ENCODE measurements around the gene AHI1.

AHI1 gene

DNA sequence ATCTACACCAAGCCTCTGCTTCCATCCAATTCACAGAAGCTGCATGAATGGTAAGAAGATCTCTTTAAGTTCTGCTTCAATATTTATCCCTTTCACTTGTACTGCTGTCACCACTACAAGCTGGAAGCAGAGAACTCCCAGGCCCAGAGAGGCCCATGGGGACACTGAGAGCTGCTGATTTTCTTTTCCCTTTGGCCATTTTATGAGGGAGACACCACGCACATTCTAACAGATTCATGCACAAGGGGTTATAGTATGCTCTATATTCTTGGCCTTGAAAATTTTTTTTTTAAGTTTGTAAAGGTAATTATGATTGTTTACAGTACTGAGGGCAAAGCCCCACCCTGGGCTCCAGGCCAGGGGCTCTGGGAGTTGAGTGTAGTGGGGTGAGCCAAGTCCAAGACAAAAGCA, 228.1 kb downstream of the AHI1 start:
- H3K4me1 Mint-ChIP-seq (ENCODE audit: low read depth): peaks cover 11% of the 10 kb centered on the region
- intact Hi-C loops (cut with micrococcal nuclease): no loop called here
- no peaks in the 10 kb centered on the region for H3K36me3 Mint-ChIP-seq (ENCODE audit: low read depth)
- H3K27me3 Mint-ChIP-seq: no peaks in the 10 kb centered on the region
- H3K4me3 Mint-ChIP-seq: no peak overlapping the region
- no peak overlapping the region for H3K27ac Mint-ChIP-seq
- H3K9me3 Mint-ChIP-seq: no peaks in the 10 kb centered on the region

DNA sequence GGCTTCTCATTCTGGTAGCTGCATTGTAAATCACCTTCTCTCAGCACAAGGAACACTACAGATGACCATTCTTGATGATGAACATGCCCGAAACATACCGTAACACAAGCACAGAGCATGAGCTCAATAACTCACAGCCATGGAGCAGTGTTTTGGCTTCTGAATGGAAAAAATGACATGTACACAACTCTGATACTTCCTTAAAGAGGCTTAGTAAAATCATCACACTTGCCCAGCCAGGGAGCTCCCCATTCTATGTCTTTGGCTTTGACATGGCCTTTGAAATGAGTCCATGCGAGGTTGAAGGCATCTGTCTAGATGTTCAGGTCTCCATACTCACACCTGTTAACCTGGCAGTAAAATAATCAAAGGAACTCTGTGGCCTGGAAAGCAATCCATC, 228.8 kb downstream of the AHI1 start:
- peaks cover 11% of the 10 kb centered on the region for H3K4me1 Mint-ChIP-seq (ENCODE audit: low read depth)
- no peak overlapping the region for H3K27ac Mint-ChIP-seq
- intact Hi-C loops (cut with micrococcal nuclease): no loop called here
- no peaks in the 10 kb centered on the region for H3K27me3 Mint-ChIP-seq
- H3K4me3 Mint-ChIP-seq: no peak overlapping the region
- no peaks in the 10 kb centered on the region for H3K9me3 Mint-ChIP-seq
- H3K36me3 Mint-ChIP-seq (ENCODE audit: low read depth): no peaks in the 10 kb centered on the region

DNA sequence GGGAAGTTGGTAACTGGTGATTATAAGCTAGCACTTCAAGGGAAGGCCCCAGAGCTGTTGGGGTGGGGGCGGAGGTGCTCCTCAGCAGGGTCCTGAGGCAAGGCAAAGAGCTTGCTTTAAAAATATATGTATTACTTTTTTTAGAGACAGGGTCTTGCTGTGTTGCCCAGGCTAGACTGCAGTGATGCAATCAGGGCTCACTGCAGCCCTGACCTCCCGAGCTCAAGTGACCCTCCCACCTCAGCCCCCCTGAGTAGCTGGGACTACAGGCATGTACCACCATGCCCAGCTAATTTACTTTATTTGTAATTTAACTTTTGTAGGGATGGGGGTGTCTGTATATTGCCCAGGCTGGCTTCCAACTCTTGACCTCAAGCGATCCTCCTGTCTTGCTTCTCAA, 229.3 kb downstream of the AHI1 start:
- Mint-ChIP-seq H3K9me3 (no peaks in the 10 kb centered on the region), H3K27me3 (no peaks in the 10 kb centered on the region), H3K27ac (no peak overlapping the region), H3K36me3 (ENCODE audit: low read depth) (no peaks in the 10 kb centered on the region), H3K4me3 (no peak overlapping the region), H3K4me1 (ENCODE audit: low read depth) (peaks cover 11% of the 10 kb centered on the region)
- intact Hi-C loops (cut with micrococcal nuclease): no loop called here

GRCh38 chr6:135267085-135267484, 230.5 kb downstream of the AHI1 start:
- Mint-ChIP-seq H3K4me3 (no peak overlapping the region), H3K27ac (no peak overlapping the region), H3K27me3 (no peaks in the 10 kb centered on the region), H3K36me3 (ENCODE audit: low read depth) (no peaks in the 10 kb centered on the region), H3K9me3 (no peaks in the 10 kb centered on the region), H3K4me1 (ENCODE audit: low read depth) (peaks cover 15% of the 10 kb centered on the region)
- intact Hi-C loops (cut with micrococcal nuclease): no loop called here

- H3K9me3 Mint-ChIP-seq: no peaks in the 10 kb centered on the region
- no peak overlapping the region for H3K4me3 Mint-ChIP-seq
- H3K36me3 Mint-ChIP-seq (ENCODE audit: low read depth): no peaks in the 10 kb centered on the region
- H3K4me1 Mint-ChIP-seq (ENCODE audit: low read depth): peaks cover 19% of the 10 kb centered on the region
- intact Hi-C loops (cut with micrococcal nuclease): no loop called here
- no peak overlapping the region for H3K27ac Mint-ChIP-seq
- H3K27me3 Mint-ChIP-seq: no peaks in the 10 kb centered on the region
Measured at GRCh38 chr6:135266675-135267074, 230.9 kb downstream of the AHI1 start.

DNA sequence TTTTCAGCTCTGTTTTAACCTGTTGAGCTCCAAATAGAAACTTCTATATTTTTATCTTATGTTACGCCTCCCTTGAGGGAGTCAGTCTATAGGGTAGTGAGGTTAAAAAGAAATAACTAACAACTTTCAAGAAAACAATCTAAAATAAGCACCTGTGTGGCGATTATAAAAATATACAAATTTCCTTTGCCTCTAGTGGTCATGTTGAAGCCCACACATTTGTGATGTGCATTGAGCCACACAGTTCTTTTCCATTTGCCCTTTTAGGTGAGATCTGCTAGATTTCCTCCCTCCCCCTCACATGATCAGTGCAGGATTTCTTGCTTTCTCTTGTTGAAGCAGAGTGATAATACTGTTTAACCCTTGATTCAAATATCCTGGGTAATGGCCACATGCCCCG, 232.3 kb downstream of the AHI1 start:
- Mint-ChIP-seq H3K9me3 (no peaks in the 10 kb centered on the region), H3K4me3 (no peak overlapping the region), H3K36me3 (ENCODE audit: low read depth) (no peaks in the 10 kb centered on the region), H3K27ac (no peak overlapping the region), H3K4me1 (ENCODE audit: low read depth) (peaks cover 7% of the 10 kb centered on the region), H3K27me3 (no peaks in the 10 kb centered on the region)
- intact Hi-C loops (cut with micrococcal nuclease): no loop called here

- no peak overlapping the region for H3K27ac Mint-ChIP-seq
- H3K27me3 Mint-ChIP-seq: peaks cover 3% of the 10 kb centered on the region
- intact Hi-C loops (cut with micrococcal nuclease): no loop called here
- no peak overlapping the region for H3K4me3 Mint-ChIP-seq
- peaks cover 7% of the 10 kb centered on the region for H3K4me1 Mint-ChIP-seq (ENCODE audit: low read depth)
- no peaks in the 10 kb centered on the region for H3K9me3 Mint-ChIP-seq
- no peaks in the 10 kb centered on the region for H3K36me3 Mint-ChIP-seq (ENCODE audit: low read depth)
Measured at GRCh38 chr6:135261872-135262725, 235.4 kb downstream of the AHI1 start.

DNA sequence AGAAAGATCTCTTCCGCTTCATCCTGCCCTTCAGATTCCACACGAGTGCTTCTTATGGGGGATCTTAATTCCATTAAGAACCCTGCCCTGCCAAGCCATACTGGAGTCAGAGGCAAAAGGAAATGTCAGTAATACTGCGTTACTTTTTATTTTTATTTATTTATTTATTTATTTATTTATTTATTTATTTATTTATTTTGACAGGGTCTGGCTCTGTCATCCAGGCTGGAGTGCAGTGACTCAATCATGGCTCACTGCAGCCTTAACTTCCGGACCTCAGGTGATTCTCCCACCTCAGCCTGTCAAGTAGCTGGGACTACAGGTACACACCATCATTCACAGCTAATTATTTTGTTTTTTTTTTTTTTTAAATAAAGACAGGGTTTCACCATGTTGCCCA, 236.9 kb downstream of the AHI1 start:
- H3K27ac Mint-ChIP-seq: no peak overlapping the region
- H3K4me1 Mint-ChIP-seq (ENCODE audit: low read depth): peaks cover 12% of the 10 kb centered on the region
- peaks cover 7% of the 10 kb centered on the region for H3K27me3 Mint-ChIP-seq
- no peaks in the 10 kb centered on the region for H3K9me3 Mint-ChIP-seq
- no peak overlapping the region for H3K4me3 Mint-ChIP-seq
- intact Hi-C loops (cut with micrococcal nuclease): no loop called here
- H3K36me3 Mint-ChIP-seq (ENCODE audit: low read depth): no peaks in the 10 kb centered on the region

DNA sequence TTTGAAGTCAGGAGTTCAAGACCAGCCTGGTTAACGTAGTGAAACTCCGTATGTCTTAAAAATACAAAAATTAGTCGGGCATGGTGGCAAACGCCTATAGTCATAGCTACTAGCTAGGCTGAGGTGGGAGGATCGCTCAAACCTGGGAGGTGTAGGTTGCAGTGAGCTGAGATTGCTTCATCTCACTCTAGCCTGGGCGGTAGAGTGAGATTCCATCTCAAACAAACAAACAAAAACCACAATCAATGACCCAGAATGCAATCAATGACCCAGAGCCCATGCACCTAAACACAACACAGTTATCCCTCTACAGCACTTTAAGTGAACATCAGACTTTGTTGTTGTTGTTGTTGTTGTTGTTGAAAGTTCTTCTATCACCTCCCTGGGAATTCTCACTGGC, 238.6 kb downstream of the AHI1 start:
- peaks cover 7% of the 10 kb centered on the region for H3K27me3 Mint-ChIP-seq

GRCh38 chr6:135257631-135258405, 239.7 kb downstream of the AHI1 start:
- intact Hi-C loops (cut with micrococcal nuclease): no loop called here
- peaks cover 22% of the 10 kb centered on the region for H3K4me1 Mint-ChIP-seq (ENCODE audit: low read depth)
- peaks cover 8% of the 10 kb centered on the region for H3K27me3 Mint-ChIP-seq
- H3K27ac Mint-ChIP-seq: no peak overlapping the region
- no peaks in the 10 kb centered on the region for H3K9me3 Mint-ChIP-seq
- no peaks in the 10 kb centered on the region for H3K36me3 Mint-ChIP-seq (ENCODE audit: low read depth)
- H3K4me3 Mint-ChIP-seq: no peak overlapping the region

More for the DNA sequence above, 238.6 kb downstream of the AHI1 start:
- H3K9me3 Mint-ChIP-seq: no peaks in the 10 kb centered on the region
- intact Hi-C loops (cut with micrococcal nuclease): no loop called here
- H3K36me3 Mint-ChIP-seq (ENCODE audit: low read depth): no peaks in the 10 kb centered on the region
- no peak overlapping the region for H3K27ac Mint-ChIP-seq
- peaks cover 22% of the 10 kb centered on the region for H3K4me1 Mint-ChIP-seq (ENCODE audit: low read depth)
- H3K4me3 Mint-ChIP-seq: no peak overlapping the region

- H3K9me3 Mint-ChIP-seq: no peaks in the 10 kb centered on the region
- no peak overlapping the region for H3K27ac Mint-ChIP-seq
- peaks cover 16% of the 10 kb centered on the region for H3K4me1 Mint-ChIP-seq (ENCODE audit: low read depth)
- intact Hi-C loops (cut with micrococcal nuclease): no loop called here
- H3K4me3 Mint-ChIP-seq: no peak overlapping the region
- peaks cover 8% of the 10 kb centered on the region for H3K27me3 Mint-ChIP-seq
- H3K36me3 Mint-ChIP-seq (ENCODE audit: low read depth): no peaks in the 10 kb centered on the region
Measured at GRCh38 chr6:135256866-135257265, 240.7 kb downstream of the AHI1 start.

- H3K4me1 Mint-ChIP-seq (ENCODE audit: low read depth): peaks cover 28% of the 10 kb centered on the region
- no peak overlapping the region for H3K4me3 Mint-ChIP-seq
- H3K27ac Mint-ChIP-seq: no peak overlapping the region
- intact Hi-C loops (cut with micrococcal nuclease): no loop called here
- H3K9me3 Mint-ChIP-seq: no peaks in the 10 kb centered on the region
- no peaks in the 10 kb centered on the region for H3K36me3 Mint-ChIP-seq (ENCODE audit: low read depth)
- H3K27me3 Mint-ChIP-seq: peaks cover 5% of the 10 kb centered on the region
Measured at GRCh38 chr6:135254471-135254870, 243.1 kb downstream of the AHI1 start.

DNA sequence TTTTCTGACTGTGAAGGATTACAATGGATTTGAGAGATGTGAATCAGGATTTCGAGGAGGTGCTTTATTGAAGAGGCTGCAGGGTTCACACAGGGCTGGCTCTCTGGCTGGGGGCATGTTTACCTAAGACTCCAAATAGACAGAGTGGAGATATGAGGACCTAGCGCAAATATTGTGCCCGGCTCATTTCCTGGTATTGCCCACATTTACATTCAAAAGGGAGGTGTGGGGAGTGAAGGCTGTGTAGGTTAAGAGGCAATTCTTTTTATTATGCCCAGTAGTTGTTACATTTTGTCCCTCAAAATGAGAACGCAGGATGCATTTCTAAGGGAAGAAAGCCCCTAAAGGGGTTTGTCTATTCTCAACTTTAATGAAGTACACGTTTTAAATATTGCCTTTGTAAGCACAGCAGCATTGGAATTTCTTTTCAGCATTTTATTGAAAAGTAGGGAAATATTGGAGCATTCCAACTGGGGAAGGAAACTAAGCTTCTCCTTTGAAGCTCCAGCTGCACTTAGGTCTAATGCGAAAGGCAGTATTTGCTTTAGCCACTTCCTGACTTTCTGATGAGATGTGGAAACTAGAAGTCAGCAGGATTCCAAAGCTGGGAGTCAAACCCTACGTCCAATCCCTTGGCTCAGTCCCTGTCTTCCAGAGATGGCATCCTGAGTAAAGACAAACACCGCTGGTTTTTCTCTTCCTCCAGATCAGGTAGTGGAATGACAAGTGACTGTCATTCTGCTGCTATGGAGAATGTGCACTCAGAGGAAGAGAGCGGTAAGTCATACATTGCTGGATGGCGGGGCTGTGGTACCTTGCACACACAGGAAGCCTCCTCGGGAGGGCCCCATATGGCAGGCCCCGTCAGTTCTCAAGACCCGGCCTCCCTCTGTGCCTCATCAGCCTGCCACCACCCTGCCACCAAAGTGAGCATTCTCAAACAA, 245.8 kb downstream of the AHI1 start:
- Mint-ChIP-seq H3K9me3 (no peaks in the 10 kb centered on the region), H3K27ac (no peak overlapping the region), H3K4me1 (ENCODE audit: low read depth) (peaks cover 31% of the 10 kb centered on the region), H3K36me3 (ENCODE audit: low read depth) (no peaks in the 10 kb centered on the region), H3K4me3 (no peak overlapping the region), H3K27me3 (peaks cover 5% of the 10 kb centered on the region)
- intact Hi-C loops (cut with micrococcal nuclease): no loop called here

All from dendritic cell treated with granulocyte-macrophage colony-stimulating factor and Interleukin-4, amounts not matched to agents 40 ng/mL and 50 ng/mL, for 4 days (primary cell).